DOHH2 (cell line): ENCODE results near the gene TUBAL3.

Experiments used
- EZH2phosphoT487 ChIP-seq: fragments of 200-600 bp; sonication (generic); IDR thresholded peaks from 2 replicates; pipeline ENCODE4 v1.6.1; 2017; ENCODE audit warnings: borderline replicate concordance, mild to moderate bottlenecking, antibody characterized with exemption, low read length, moderate library complexity, mixed read lengths
- TF ChIP-seq, protein P1 (sequence below): fragments of 200-600 bp; sonication (generic); IDR thresholded peaks from one replicate; pipeline ENCODE4 v1.5.1; 2014; ENCODE audit warnings: antibody characterized with exemption, mild to moderate bottlenecking, low read depth, low read length; ENCODE audit not compliant: poor library complexity, severe bottlenecking

GRCh38 chr10:5373891-5374611, 30.6 kb downstream of the TUBAL3 start:
- TF ChIP-seq, protein P1, sequence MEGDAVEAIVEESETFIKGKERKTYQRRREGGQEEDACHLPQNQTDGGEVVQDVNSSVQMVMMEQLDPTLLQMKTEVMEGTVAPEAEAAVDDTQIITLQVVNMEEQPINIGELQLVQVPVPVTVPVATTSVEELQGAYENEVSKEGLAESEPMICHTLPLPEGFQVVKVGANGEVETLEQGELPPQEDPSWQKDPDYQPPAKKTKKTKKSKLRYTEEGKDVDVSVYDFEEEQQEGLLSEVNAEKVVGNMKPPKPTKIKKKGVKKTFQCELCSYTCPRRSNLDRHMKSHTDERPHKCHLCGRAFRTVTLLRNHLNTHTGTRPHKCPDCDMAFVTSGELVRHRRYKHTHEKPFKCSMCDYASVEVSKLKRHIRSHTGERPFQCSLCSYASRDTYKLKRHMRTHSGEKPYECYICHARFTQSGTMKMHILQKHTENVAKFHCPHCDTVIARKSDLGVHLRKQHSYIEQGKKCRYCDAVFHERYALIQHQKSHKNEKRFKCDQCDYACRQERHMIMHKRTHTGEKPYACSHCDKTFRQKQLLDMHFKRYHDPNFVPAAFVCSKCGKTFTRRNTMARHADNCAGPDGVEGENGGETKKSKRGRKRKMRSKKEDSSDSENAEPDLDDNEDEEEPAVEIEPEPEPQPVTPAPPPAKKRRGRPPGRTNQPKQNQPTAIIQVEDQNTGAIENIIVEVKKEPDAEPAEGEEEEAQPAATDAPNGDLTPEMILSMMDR = no peak
- no peak for TF ChIP-seq EZH2phosphoT487
